GM21381 (cell line): Measurements from ENCODE around the gene MGMT.

Experiments used
- ATAC-seq: cut with Tn5 transposase; IDR thresholded peaks from one replicate; pipeline ENCODE4 v1.9.1; 2021; ENCODE audit warnings: mild to moderate bottlenecking, moderate library complexity; ENCODE audit not compliant: unreplicated experiment

MGMT gene

DNA sequence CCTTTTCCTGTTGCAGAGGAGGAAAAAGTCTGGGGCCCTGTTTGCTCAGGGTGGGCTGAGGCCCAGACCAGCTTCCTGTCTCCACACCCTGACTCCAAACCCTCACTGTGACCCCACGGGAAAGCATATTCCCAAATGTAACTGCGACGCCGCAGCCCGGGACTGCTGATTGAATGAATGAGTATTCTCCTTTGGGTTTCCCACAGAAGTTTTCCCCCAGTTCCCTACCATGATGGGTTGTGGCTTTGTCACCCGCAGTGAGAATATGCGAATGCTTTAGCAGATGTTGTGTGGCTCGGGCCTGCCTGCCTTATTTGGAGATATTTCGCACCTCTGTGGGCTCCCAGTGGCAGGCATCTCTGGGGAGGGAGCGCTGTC lies 50.6 kb downstream of the MGMT start:
- ATAC-seq: no peak

DNA sequence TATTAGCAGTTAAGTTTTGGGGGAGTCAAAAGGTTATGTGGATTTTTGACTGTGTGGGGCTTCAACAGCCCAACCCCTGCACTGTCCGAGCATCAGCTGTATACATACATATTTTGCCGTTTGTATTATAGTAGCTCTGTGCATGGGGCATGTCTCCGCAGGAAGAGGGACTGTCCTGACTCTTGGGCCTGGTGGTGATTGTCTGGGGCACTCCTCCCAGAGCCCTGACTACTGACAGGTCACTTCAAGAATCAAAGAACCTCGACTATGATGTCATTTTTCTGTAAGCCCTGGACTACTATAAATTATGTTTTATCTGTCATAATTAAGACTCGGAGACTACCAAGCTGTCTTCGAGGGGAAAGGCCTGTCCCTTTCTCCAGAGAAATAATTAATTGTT lies 51.8 kb downstream of the MGMT start:
- no peak for ATAC-seq

DNA sequence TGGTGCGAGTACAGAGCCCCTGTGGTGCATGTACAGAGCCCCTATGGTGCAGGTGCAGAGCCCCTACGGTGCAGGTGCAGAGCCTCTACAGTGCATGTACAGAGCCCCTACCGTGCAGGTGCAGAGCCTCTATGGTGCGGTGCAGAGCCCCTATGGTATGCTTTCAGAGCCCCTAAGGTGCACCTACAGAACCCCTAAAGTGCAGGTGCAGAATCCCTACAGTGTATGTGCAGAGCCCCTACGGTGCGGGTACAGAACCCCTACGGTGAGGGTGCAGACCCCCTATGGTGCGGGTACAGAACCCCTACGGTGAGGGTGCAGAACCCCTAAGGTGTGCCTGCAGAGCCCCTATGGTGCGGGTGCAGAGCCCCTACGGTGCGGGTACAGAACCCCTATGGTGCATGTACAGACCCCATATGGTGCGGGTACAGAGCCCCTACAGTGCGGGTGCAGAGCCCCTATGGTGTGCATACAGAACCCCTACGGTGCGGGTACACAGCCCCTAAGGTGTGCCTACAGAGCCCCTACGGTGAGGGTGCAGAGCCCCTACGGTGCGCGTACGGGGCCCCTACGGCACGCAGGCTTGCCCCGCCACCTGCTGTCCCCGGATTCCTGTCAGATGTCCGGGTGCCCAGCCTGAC lies 53.5 kb downstream of the MGMT start:
- no peak for ATAC-seq

DNA sequence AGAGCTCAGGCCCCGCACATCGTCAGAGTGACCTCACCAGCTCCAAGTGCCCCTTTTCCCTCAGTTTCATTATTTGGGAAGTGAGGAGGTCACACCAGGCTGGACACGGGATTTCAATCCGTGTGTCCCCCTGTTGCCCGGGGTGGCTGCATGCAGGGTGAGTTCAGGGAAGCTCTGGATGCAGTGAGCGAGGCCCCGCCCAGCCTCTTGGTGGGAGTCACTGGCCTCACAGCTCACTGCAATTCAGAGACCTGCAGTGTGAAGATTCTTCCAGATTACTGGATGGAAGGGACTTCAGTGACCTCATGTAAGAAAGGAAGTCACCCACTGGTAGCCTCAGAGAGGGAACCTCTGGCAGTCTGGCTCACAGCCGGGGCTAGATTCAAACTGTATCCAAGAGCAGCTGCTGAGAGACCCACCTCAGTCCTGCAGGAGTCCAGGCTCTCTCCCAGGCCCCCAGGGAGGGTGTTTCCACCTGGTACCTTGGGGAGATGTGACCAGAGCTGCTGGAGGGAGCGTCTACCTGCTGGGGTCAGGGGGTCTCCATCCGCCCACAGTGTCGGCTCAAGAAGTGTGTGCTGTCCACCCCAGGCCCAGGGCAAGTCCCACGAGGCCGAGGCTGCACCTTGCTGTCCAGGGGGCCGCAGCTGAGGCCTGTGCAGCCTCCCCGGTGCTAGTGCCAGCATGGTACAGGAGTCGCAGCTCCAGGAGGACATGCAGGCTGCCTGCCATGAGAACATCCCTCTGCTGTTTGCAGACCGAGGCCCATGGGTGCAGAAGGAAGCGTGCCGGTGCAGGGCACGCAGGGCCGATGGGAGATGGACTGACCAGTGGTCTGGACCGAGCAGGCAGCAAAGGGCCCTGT lies 54.4 kb downstream of the MGMT start:
- no peak for ATAC-seq

DNA sequence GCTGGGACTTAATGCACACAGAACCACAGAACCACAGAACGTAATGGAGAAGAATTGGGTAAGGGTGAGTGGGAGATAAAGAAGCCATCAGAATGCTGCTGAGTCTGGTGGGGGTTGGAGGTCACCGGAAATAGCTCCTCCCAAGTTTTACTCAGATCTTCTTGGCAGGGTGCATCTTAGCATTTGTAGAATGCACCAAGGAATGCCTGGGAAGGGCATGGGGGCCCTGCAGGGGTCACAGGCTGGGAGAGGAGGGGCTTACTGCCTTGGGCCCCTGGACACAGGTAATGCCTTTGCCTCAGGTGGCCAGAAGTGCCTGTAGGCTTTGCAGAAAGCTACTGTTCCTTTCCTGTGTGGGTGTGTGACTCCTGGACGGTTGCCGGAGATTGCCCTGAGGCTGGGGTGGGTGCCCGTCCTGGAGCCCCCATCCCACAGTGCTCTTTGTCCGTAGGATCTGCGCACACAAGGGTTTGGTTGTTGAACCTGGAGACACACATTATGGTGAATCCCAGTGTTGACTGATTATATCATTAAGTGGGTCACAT lies 55.1 kb downstream of the MGMT start:
- no peak for ATAC-seq

DNA sequence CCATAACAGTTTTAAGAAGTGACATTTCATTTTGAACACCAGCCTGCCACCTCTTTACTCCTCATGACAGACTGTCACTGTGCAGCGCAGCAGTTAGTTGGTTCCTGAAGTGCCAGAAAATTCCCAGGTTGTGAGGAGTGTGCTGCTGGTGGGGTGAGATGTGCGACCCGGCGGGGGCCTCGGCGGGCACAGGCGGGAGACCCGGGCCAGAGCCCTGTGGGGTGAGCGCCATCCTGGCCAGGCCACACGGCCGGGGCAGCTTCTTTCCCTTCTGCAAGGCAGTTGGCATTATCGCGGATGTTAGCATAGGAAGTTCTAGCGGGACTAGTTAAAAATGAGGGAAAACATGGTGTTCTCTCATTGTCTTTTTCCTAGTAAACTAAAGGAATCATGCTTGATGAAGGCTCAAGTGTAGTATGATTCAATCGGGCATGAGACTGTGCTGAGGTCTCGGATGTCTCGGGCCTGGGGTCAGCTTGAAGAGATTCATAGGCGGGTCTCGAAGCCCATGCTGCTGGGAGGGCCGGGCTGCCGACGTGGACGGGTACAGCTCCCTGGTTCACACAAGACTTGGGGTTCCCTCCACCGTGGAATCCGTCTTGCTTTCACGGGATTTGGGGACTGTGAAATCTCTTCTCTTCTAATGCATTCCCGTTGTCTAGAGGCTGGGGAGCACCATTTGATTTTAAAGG lies 56.1 kb downstream of the MGMT start:
- ATAC-seq: no peak

DNA sequence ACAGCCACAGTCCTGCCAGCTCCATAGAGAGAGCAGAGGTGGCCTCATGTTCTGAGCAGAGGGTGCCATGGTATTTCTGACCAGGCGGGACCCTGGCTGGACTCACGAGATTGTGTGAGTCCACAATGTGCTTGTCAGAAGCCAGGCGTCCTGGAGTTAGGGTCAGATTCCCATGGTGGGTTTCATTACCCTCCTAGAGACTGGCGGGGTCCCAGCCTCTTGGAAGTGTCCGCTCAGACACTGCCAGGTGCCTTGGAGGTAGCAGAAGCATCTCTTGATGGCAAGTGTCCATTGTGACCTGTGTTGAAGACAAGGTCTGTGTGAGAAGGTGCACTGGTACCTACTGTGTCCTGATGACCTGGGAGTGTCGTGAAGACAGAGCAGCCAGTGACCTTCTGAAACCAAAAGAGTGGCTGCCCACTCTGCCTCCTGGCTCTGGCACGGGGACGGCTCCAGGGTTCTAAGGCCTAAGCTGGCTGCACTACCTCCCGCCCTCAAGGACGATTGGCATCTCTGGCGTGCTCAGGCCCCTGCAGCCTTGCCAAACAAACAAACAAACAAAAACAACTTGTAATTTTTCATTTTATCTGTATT lies 56.8 kb downstream of the MGMT start:
- no peak for ATAC-seq

DNA sequence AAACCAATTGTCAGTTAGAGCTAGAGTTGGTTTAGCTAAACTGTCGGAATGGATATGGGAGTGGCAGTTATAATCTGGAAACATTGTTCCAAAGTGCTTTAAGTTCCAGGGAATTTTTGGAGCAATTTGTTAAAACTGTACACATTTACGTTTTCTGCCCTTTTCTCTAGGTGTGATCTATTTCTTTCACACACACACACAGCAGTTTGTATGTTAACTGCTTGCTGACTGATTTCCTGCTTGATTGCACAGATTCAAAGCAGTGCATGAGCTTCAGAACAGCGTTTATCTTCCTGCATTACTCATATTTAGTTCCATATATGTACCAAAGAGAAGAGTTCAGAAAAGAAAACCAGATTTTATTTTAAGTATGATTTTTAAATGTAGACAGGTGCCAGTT lies 57.9 kb downstream of the MGMT start:
- ATAC-seq: no peak

DNA sequence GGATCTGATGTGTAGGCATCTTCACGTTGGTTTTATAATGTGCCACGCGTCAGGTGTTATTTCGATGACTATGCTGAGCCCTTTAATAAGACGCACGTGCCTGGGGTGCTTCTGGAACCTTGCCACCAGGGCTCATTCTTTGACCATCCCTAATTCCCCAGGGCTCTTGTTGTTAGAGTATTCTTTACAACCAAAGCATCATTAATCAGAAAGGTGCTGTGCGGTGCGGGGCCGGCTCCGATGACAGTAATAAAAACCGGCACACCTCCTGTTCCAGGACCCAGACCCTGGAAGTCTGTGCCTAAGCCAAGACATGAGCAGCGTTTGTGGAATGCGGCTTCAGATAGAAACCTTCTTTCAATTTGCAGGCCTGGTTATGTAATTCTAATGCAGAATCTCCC lies 58.4 kb downstream of the MGMT start:
- no peak for ATAC-seq

DNA sequence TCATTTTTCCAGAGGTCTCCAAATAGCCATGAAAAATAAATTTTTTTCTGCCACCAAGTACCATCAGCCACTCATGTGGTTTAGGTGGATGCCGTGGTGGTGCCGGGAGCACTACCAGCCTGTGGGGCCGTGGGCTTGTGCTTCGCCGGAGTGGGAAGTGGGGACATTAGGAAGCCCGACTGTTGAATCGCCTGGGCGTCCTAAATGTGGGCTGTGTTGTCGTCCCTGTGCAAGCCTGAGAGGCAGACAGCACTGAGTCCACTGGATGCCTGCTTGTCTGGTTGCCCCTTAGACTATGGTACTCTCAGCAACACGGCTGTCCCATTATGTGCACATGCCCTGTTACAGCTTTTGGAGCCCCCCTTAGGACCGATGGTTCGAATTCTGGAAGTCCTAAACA lies 59.9 kb downstream of the MGMT start:
- no peak for ATAC-seq

DNA sequence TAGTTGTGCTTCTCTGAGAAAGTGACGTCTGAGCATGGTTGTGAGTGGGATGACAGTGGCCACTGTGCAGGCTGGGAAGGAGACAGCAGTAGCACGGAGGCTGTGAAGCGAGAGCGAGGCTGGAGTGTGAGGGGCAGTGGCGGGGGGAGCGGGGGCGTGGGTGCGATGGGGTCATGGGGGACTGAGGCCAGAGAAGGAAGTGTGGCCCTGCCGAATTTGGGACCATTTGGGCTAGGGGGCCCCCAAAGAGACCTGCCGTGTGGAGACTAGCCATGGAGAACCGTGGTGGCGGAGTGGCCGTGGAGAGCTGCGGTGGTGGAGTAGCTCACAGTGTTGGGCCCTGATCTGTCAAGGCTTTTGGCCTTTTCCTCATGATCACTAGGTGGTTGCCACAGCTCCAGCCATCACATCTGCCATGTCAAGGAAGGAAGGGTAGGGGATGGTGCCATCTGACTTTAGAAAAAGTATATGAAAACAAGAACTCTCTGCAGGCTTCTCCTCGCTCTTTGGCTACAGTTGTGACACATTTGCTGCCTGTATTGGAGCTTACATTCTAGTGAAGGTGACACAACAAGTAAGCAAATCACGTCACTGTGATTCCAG lies 61.4 kb downstream of the MGMT start:
- ATAC-seq: no peak

DNA sequence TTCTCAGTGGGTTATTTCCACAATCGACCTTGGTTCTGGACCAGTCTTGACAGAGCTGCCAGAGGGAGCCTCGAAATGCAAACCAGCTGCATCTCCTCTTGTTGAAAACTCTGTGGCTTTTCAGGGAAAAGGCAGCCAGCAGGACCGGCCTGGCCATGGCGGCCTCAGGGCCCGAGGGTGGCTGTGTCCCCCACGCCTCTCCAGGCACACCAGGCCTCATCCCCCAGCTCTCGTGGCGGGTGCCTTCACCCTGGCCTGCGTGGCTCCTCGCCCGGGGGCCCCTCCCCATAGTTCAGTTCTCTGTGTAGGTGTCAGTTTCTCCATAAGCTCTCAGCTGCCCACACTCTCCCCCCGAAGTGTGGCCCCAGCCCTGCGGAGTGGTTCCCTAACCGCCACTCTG lies 63.5 kb downstream of the MGMT start:
- ATAC-seq: no peak

DNA sequence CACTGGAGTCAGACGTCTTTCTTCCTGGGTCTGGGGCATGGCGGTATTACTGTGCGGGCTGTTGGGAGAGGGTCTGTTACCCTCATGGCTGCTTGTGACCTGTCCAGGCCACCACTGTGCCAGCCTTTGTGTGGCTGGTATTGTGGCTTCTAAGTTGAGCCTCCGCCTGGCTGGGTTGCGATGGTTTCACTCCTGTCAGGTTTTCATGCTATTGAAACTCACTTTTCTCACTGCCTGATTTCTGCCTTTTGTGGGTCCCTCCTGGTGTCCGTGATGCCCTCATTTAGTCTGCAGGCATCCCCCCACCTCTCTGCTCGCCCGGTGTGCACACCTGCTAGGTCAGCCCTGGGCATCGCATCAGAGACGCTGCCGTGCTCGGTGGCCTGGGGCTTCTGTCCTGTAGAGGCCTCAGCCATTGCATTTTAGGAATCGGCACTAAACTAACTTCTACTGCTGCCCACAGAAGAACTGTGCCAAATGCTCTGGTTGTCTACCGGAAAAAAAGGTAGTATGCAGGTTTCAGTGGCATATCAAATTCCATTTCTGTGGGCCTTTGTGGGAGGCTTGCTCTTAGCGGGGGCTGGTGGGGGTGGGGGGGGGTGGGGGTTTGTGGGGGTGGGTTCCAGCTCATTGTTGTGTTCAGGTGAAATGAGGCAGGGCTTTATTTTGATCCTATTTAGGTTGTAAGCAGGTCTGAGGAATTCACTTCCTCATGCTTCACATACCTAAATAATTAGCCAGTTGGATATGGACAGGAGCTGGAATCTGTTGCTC lies 64.3 kb downstream of the MGMT start:
- ATAC-seq: no peak

DNA sequence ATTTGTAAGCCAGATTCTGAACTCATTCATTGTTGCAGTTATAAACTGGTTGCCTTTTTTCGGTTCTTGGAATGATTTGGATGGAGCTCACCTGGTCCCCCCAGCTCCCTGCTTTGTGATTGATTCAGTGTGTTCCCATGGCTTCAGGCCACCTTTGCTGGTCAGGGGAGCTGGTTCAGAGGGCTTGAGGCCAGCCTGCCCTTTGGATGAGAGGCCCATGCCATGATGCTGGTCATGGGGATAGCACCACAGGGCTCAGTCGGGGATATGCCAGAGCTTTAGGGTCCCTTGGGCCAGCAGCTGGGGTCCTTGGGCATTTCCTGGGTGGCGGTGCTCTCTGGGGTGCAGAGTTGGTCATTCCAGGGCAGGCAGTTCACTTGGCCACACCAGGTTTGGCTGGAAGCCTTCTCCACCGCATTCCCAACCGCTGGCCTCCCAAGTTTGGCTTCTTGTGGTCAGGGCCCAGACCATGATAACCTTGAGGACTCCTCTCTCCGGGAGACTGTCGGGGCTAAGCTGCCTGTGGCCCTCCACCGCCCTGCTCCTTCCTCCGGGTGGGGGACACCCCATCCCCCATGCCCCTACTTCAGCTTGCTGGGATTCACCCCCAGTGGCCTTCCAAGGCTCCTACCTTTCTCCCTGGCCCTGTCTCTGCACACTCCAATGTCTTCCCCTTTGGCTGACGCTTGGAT lies 65.1 kb downstream of the MGMT start:
- ATAC-seq: no peak

DNA sequence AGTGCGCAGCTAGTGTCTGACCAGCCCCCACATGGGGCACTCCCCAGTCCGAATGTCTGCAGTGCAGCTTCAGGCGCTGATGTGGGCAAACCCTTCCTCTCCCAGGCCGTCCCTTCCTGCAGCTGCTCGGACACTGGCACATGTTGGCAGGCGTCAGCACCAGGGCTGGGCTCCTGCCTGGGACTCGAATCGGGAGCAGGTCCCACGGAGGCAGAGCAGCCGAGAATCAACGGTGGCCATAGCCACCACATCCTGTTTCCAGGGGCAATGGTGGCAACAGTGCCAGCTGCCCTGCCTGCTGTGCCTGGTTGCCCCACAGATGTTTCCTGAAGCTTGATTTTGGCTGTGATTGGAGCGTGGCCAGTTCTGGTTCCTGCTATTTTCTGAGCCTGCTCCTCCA lies 65.8 kb downstream of the MGMT start:
- no peak for ATAC-seq

DNA sequence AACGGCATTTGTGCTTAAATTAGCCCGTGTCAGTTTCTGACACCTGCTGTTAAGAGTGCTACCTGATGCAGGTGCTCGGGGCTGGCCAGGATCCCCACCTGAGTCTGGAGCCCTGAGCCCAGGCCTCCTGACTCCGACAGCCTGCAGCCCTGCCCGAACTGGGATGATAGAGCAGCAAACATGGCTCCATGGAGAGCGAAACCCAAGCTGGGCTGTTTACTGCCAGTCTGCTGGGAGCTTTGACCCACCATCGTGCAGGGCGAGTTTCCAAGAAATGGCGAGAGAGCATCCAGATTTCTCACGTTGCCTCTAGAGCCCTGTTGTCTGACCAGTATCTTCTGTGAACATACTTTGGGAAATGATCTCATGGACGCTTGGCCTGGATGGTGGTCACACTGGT lies 66.2 kb downstream of the MGMT start:
- no peak for ATAC-seq

DNA sequence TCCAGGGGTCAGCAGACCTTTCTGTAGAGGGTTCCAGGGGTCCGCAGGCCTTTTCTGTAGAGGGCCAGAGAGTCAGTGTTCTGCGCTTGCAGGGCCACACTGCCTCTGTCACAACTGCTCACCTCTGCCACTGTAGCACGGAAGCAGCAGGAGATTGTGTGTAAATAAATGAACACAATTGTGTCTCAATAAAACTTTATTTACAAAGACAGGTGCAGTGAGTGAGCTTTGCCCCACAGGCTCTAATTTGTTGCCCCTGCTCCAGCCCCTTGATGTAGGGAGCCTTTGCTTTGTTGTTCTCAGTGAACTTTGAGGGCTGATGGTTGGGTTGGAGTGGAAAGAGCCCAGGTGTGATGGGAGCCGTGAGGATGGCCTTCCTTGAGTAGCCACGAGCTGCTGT lies 67.8 kb downstream of the MGMT start:
- no peak for ATAC-seq

DNA sequence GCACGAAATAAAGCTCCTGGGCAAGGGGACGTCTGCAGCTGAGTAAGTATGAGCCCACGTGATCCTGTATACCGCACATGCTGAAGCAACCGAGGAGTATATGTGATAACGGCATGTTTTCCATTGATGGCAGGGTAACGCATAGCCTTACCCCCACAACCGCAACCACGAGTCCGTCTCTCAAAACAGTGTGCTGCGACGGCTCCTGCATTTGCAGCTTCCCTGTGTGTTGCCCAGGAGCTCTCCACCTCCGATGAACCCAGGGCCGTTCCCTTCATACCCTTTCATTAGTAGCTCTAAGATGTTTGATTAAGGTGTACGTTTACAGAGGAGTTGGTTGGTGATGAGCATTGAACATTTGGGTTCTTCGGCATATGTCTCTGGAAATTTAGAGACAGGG lies 69.3 kb downstream of the MGMT start:
- ATAC-seq: no peak

DNA sequence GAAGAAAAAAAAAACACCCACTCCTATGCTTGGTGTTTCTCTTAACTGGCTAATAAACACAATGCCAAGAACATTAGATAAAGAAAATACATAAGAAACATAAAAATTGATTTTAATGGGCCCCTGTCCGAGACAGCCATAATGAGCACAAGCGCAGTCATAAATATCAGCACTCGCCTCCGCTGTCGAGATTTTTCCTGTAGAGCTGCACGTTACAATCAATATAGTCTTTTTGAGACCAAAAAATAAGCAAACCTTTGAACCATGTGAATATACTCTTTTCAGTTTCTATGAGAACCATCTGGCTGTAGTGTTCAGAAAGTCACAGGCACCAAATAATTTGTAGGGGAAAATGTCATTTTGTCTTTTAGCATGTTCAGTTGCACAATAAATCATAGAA lies 70.1 kb downstream of the MGMT start:
- ATAC-seq: no peak

DNA sequence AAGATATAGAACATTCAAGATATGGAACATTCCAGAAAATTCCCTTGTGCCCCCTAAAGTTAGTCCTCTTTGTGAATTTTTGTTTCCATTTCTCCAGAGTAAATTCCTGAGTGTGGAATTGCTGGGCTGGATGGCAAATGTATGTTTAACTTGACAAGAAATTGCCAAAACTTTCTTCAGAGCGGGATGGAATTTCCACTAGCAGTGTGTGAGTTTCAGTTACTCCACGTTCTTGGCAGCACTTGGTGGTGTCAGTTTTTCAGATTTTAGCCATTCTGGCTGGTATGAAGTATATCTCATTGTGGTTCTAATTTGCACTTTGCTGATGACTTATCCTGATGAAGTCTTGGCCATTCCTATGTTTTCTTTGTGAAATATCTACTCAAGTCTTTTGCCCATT lies 71.2 kb downstream of the MGMT start:
- no peak for ATAC-seq
